ENCODE measurements around the gene BABAM2. TPM values are rescaled to one million over a fixed set of nuclear protein-coding genes. Genes with fewer than 3 reads are reported as not detected.

The BABAM2 gene
- total and polyA plus RNA-seq, 7 donors: 34.2 to 74.5 (median 52.3) TPM

DNA sequence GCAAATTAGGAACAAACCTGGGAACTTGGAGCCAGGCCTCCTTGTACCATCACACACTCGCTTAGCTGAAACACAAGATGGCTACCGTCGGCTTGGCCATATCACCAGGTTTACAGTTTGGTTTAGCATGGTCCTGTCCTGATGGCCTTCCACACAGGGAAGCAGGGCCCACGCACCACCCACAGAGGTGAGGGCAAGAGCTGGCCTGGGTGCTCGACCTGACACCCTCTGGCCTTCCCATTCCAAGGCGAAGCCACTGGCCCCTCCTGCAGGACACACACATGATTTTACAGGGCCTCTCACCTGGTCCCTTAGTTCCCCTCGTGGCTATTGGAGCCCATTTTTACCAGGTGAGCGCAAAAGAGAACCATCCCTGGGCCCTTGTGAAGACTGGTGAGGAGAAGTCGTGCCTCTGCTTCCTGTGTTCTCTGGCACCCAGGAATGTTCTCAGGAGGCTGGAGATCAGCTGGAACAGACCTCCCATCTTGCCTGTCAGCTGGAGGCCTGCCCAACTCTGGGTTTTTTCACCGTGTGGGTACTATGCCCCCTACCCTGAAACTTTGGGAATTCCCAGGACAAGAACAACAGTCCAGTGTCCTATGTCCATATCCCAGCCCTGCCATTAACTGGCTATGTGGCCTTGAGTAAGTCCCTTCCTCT is 449.1 kb downstream of the BABAM2 start:
- no peak overlapping the region for H3K4me3 ChIP-seq
- no peaks in the 10 kb centered on the region for H3K36me3 ChIP-seq (ENCODE audit: insufficient read depth in 1 of 2, low read depth in 1 of 2)
- 79 to 86% (median 85%) methylated on average over 10 of the region's 10 CpGs for WGBS, 3 donors
- no peaks in the 10 kb centered on the region for H3K9me3 ChIP-seq
- no peaks in the 10 kb centered on the region for H3K27me3 ChIP-seq (ENCODE audit: insufficient read depth in 3 of 3, low read length in 2 of 3)
- intact Hi-C loops (cut with DNase I): no loop called here
- peak overlapping the region; percentile 62 for H3K27ac ChIP-seq
- peak in 1 of 2 donors; percentile 46 for DNase-seq
- ATAC-seq: no peak
- TF ChIP-seq, protein P1, sequence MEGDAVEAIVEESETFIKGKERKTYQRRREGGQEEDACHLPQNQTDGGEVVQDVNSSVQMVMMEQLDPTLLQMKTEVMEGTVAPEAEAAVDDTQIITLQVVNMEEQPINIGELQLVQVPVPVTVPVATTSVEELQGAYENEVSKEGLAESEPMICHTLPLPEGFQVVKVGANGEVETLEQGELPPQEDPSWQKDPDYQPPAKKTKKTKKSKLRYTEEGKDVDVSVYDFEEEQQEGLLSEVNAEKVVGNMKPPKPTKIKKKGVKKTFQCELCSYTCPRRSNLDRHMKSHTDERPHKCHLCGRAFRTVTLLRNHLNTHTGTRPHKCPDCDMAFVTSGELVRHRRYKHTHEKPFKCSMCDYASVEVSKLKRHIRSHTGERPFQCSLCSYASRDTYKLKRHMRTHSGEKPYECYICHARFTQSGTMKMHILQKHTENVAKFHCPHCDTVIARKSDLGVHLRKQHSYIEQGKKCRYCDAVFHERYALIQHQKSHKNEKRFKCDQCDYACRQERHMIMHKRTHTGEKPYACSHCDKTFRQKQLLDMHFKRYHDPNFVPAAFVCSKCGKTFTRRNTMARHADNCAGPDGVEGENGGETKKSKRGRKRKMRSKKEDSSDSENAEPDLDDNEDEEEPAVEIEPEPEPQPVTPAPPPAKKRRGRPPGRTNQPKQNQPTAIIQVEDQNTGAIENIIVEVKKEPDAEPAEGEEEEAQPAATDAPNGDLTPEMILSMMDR (IDR thresholded peaks at IDR 0.05): no peak
- H3K4me1 ChIP-seq: peaks cover 52% of the 10 kb centered on the region

DNA sequence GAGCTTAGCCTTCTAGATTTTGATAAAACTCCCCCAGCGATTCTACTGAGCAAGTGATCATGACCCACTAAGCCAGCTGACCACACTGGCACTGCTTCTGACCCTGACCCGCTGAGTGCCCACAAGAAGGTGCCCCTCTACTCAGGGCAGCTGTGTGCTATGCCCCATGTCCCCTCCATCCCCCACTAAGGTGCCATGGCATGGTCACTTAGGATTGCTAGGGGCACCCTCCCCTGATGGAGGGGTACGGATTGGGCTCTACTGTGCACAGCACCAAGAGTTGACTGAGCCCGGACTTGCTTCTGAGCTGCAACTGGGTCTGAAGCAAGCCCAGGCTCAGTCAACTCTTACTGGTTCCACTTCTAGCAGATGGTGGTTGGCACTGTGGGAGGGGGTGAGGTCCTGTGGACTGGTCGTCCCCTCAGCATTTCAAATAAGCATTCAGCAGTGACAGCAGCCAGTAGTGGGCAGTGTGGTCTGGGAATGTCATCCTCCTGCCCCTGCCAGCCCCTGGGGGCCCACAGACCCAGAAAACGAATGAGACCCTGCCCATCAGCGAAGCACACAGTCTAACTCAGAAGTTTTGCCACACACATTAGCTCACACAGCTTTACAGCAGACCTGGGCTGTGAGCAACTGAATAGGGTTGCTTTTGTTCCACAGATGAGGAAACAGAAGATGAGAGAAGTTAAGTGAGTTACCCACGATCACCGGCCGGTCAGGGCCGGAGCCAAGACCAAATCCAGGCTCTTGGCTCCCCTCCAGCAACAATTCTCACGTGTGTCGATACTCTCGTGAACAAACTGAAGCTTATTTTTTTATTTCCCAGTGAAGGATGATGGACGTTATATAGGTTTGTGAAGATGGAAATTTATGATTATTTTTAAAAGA is 450.0 kb downstream of the BABAM2 start:
- DNase-seq (peak in 1 of 2 donors; percentile 26), ATAC-seq (no peak)
- intact Hi-C loops (cut with DNase I): no loop called here
- WGBS, 3 donors: 63 to 73% (median 64%) methylated on average over 15 of the region's 15 CpGs
- Histone ChIP-seq H3K27ac (peak overlapping the region; percentile 85), H3K27me3 (ENCODE audit: insufficient read depth in 3 of 3, low read length in 2 of 3) (no peaks in the 10 kb centered on the region), H3K4me1 (peaks cover 55% of the 10 kb centered on the region), H3K9me3 (no peaks in the 10 kb centered on the region), H3K36me3 (ENCODE audit: insufficient read depth in 1 of 2, low read depth in 1 of 2) (no peaks in the 10 kb centered on the region), H3K4me3 (no peak overlapping the region)
- TF ChIP-seq, protein P1 (IDR thresholded peaks at IDR 0.05): no peak

DNA sequence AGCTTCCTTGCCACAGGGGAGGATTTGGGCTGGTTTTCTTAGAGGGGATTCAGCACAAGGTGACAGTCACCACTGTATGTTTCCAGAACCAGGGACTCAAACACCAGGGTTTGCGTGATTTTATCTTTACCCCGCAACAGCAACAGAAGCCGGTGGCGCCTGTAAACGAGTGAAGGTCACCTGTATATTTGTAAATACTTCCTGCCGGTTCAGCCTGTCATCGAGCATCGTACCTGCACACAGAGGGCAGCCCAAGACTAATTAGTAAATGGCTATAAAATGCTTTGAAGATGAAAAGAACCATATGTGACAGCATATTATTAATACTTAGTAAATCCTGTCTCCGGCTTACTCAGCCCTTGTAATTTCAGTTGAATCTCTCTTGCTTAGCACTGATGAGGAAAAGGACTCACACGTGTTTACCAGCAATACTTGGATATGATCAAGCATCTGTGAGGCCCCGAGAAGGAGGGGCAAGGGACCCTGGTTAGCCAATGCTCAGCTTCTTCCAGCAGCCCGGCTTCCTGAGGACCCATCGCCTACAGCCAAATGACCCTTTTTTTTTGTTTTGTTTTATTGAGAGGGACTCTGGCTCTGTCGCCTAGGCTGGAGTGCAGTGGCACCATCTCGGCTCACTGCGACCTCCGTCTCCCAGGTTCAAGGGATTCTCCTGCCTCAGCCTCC is 450.8 kb downstream of the BABAM2 start:
- intact Hi-C loops (cut with DNase I): no loop called here
- Histone ChIP-seq H3K4me1 (peaks cover 59% of the 10 kb centered on the region), H3K27ac (peak overlapping the region; percentile 85), H3K4me3 (no peak overlapping the region), H3K27me3 (ENCODE audit: insufficient read depth in 3 of 3, low read length in 2 of 3) (no peaks in the 10 kb centered on the region), H3K9me3 (no peaks in the 10 kb centered on the region), H3K36me3 (ENCODE audit: insufficient read depth in 1 of 2, low read depth in 1 of 2) (no peaks in the 10 kb centered on the region)
- peak in 1 of 2 donors; percentile 48 for DNase-seq
- TF ChIP-seq, protein P1 (IDR thresholded peaks at IDR 0.05): no peak
- 79 to 86% (median 80%) methylated on average over 17 of the region's 17 CpGs for WGBS, 3 donors
- ATAC-seq: no peak

DNA sequence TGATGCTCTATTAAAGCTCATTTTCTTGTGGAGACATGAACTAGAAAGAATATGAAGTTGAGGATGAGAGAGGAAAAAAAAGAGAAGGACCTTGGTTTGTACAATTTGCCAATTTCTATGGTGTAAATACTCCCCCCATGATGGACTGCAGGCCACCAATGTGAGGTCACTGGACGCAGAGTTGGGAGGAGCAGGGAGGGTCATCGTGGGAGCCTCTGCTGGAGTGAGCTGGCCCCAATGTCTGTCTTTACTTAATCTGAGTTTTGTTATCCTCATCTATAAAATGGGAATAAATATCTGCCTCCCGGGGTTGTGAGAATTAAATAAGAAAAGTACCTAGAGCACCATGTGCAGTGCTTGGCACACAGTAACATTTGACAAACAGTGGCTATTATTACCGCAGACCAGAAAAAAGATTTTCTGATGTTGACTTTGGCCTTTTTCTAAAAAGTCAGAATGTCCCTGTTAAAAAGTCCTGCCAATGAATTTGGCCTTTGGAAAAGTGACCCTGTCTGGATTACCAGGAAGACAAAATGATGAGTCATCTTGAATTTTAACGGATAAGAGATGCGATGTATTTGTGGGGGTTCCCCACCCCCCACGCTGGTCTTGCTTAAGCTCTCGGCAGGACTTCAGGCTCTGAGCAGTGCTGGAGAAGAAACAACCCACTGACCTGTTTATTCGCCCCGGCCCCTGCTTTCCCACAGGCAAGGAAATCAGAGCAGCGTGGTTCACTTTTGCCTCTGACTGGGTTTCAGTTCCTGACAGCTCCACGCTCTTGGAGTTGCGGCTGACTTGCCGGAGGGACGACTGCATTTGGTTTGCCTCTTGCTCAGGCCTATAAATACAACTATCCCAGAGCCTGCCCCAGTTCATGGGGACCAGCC is 451.8 kb downstream of the BABAM2 start:
- Histone ChIP-seq H3K4me1 (peaks cover 60% of the 10 kb centered on the region), H3K36me3 (ENCODE audit: insufficient read depth in 1 of 2, low read depth in 1 of 2) (no peaks in the 10 kb centered on the region), H3K9me3 (no peaks in the 10 kb centered on the region), H3K27me3 (ENCODE audit: insufficient read depth in 3 of 3, low read length in 2 of 3) (no peaks in the 10 kb centered on the region), H3K4me3 (peak overlapping the region; percentile 50), H3K27ac (peak overlapping the region; percentile 85)
- ATAC-seq (peak; percentile 49 to 78 (median 72)), DNase-seq (peak; percentile 81 to 82)
- intact Hi-C loops (cut with DNase I): loop anchor here in 1 of 2 donors (2.0 kb wide), 1 partner anchor 52 kb away; no protein-coding TSS in a partner anchor
- TF ChIP-seq, protein P1 (IDR thresholded peaks at IDR 0.05): no peak
- WGBS, 3 donors: 21 to 28% (median 23%) methylated on average over 15 of the region's 15 CpGs
